T-cell (primary cell): Measurements from ENCODE around the gene ABHD17A. TPM values are rescaled to one million over a fixed set of nuclear protein-coding genes. Genes with fewer than 3 reads are reported as not detected.
A peak's percentile ranks its signal among the peaks of the same experiment; 100 is the strongest.

Experiments used
- ATAC-seq, 4 experiments: fragments of 200-7000 bp in 3 of 4; fragments of 150-1000 bp in 1 of 4; cut with Tn5 transposase; replicated peaks in 1 of 4; 1 replicate in 3 of 4; 2 replicates in 1 of 4; pipeline ENCODE4 v1.10.0; 2021; ENCODE audit warnings: moderate library complexity in 3 of 4, mild to moderate bottlenecking in 2 of 4, moderate number of reproducible peaks in 1 of 4
- CTCF ChIA-PET, 2 donors: fragments of 300-600 bp; sonication (Branson Sonifier 250); formaldehyde crosslinking; loops; one replicate each; lab custom pipeline; 2022; ENCODE audit warnings: antibody characterized with exemption in 2 of 2; lab: Charles Lee
- POLR2A ChIA-PET, 2 donors: fragments of 300-600 bp; sonication (Branson Sonifier 250); formaldehyde crosslinking; loops; one replicate each; lab custom pipeline; 2022; ENCODE audit warnings: antibody characterized with exemption in 2 of 2; lab: Charles Lee
- DNase-seq, 35 experiments: peaks; one replicate each; pipeline versions ENCODE4 v3.0.0 to v3.0.0-alpha.2; 2013 to 2023
- H3K27ac ChIP-seq: one replicate; pipeline ENCODE4 v1.5.1; 2013; ENCODE audit warnings: low read length
- H3K27me3 ChIP-seq, 2 experiments: replicated peaks in 1 of 2; 1 replicate in 1 of 2; 2 replicates in 1 of 2; pipeline versions ENCODE4 v1.6.1 to v1.7.0; 2013; ENCODE audit warnings: low read length in 1 of 2, mixed read lengths in 1 of 2; ENCODE audit not compliant: control insufficient read depth in 2 of 2, insufficient read depth in 2 of 2; ENCODE audit errors: extremely low read depth in 1 of 2
- H3K36me3 ChIP-seq, 2 donors: 1 replicate in 1 of 2; 2 replicates in 1 of 2; pipeline versions ENCODE4 v1.6.1 to v1.7.0; 2013; ENCODE audit warnings: low read length in 1 of 2; ENCODE audit not compliant: control insufficient read depth in 2 of 2, insufficient read depth in 1 of 2; ENCODE audit errors: extremely low read depth in 1 of 2
- H3K4me1 ChIP-seq, 2 experiments: 1 replicate in 1 of 2; 2 replicates in 1 of 2; pipeline versions ENCODE4 v1.6.1 to v1.7.0; 2013; ENCODE audit warnings: low read length in 2 of 2, mixed read lengths in 1 of 2; ENCODE audit not compliant: insufficient read depth in 2 of 2, control insufficient read depth in 1 of 2; ENCODE audit errors: extremely low read depth in 1 of 2
- H3K4me3 ChIP-seq, 2 donors: 1 replicate in 1 of 2; 2 replicates in 1 of 2; pipeline versions ENCODE4 v1.5.1 to v1.7.0; 2013; ENCODE audit warnings: mild to moderate bottlenecking in 2 of 2, low read length in 1 of 2, moderate library complexity in 1 of 2; ENCODE audit not compliant: control insufficient read depth in 1 of 2; ENCODE audit errors: extremely low read depth in 1 of 2
- H3K9me3 ChIP-seq: 2 replicates; pipeline ENCODE4 v1.7.0; 2013
- H3K27ac Mint-ChIP-seq, 2 donors: one replicate each; pipeline ENCODE4 v1.8.0; 2020 to 2021; ENCODE audit warnings: mild to moderate bottlenecking in 2 of 2, mixed read lengths in 2 of 2
- H3K27me3 Mint-ChIP-seq, 2 donors: one replicate each; pipeline ENCODE4 v1.8.0; 2021 to 2022; ENCODE audit warnings: mixed read lengths in 2 of 2
- H3K36me3 Mint-ChIP-seq: one replicate; pipeline ENCODE4 v1.8.0; 2021; ENCODE audit warnings: mixed read lengths
- H3K4me1 Mint-ChIP-seq, 3 donors: one replicate each; pipeline ENCODE4 v1.8.0; 2020 to 2022; ENCODE audit warnings: mixed read lengths in 3 of 3, mild to moderate bottlenecking in 1 of 3
- H3K4me3 Mint-ChIP-seq, 3 donors: one replicate each; pipeline ENCODE4 v1.8.0; 2020 to 2022; ENCODE audit warnings: mild to moderate bottlenecking in 3 of 3, mixed read lengths in 3 of 3, moderate library complexity in 3 of 3
- H3K9me3 Mint-ChIP-seq, 3 donors: one replicate each; pipeline ENCODE4 v1.8.0; 2020 to 2022; ENCODE audit warnings: mixed read lengths in 3 of 3
- WGBS: methylation state at CpG from one replicate; pipeline ENCODE4 v1.1.5; 2013; ENCODE audit warnings: missing lambda C conversion rate; ENCODE audit not compliant: insufficient coverage; 5-methylcytosine and 5-hydroxymethylcytosine counted together
- total RNA-seq, 35 experiments: library from RNA in 6 of 35; stranded (reverse) in 6 of 35; fragments of 120-200 nt in 1 of 35; gene quantifications; one replicate each; pipeline versions ENCODE4 v1.2.1 to v1.2.4 and lab custom pipeline; 2013 to 2026

Gene ABHD17A
- total RNA-seq, 5 donors from 2014 or later (not counting 1 experiment from before 2014, with no cell fraction given) = 136 to 185 (median 151) TPM

GRCh38 chr19:1902923-1903322 is 17.6 kb upstream of the ABHD17A start:
- Histone ChIP-seq H3K4me3 (no peak overlapping the region), H3K27me3 (no peaks in the 10 kb centered on the region), H3K9me3 (no peaks in the 10 kb centered on the region), H3K36me3 (no peaks in the 10 kb centered on the region), H3K27ac (no peak overlapping the region), H3K4me1 (peaks cover 6 to 39% of the 10 kb centered on the region in 2 experiments)
- ChIA-PET POLR2A (interaction anchor here in 1 of 2 donors (0.6 to 0.7 kb wide), 2 partner anchors 501 to 1705 kb away, joined by 4 to 10 read pairs; no protein-coding TSS in a partner anchor), CTCF (interaction anchor here in 1 of 2 donors (0.7 kb wide), 3 partner anchors 17 to 187 kb away, joined by 3 to 4 read pairs (median 4); no protein-coding TSS in a partner anchor)
- no peak for DNase-seq
- Mint-ChIP-seq H3K4me3 (no peak overlapping the region), H3K27ac (peak overlapping the region; percentile 23 to 58), H3K27me3 (no peaks in the 10 kb centered on the region), H3K9me3 (no peaks in the 10 kb centered on the region), H3K4me1 (peaks cover 20 to 33% (median 33%) of the 10 kb centered on the region in 3 donors), H3K36me3 (no peaks in the 10 kb centered on the region)
- no peak for ATAC-seq
- 90% methylated on average over 5 of the region's 6 CpGs for WGBS

- peaks cover 9 to 41% of the 10 kb centered on the region in 2 experiments for H3K4me1 ChIP-seq
- H3K9me3 Mint-ChIP-seq = no peaks in the 10 kb centered on the region
- H3K36me3 ChIP-seq = no peaks in the 10 kb centered on the region
- ATAC-seq (no peak), DNase-seq (peak in 1 of 35 experiments; percentile 42)
- peaks cover 29 to 39% (median 38%) of the 10 kb centered on the region in 3 donors for H3K4me1 Mint-ChIP-seq
- no peak overlapping the region for H3K4me3 Mint-ChIP-seq
- 97% methylated on average over 13 of the region's 16 CpGs for WGBS
- H3K27me3 Mint-ChIP-seq = no peaks in the 10 kb centered on the region
- H3K9me3 ChIP-seq = no peaks in the 10 kb centered on the region
- no peak overlapping the region for H3K4me3 ChIP-seq
- H3K27ac ChIP-seq = no peak overlapping the region
- H3K36me3 Mint-ChIP-seq = no peaks in the 10 kb centered on the region
- CTCF ChIA-PET = no interaction called here
- H3K27ac Mint-ChIP-seq = no peak overlapping the region
- no peaks in the 10 kb centered on the region for H3K27me3 ChIP-seq
- POLR2A ChIA-PET = interaction anchor here in 1 of 2 donors (0.7 kb wide), 1 partner anchor 16 kb away, joined by 5 read pairs; no protein-coding TSS in a partner anchor
Measured at GRCh38 chr19:1901940-1902404, 16.7 kb upstream of the ABHD17A start.

GRCh38 chr19:1896508-1896907 is 11.2 kb upstream of the ABHD17A start:
- CTCF ChIA-PET = interaction anchor here in 1 of 2 donors (0.6 to 0.7 kb wide), 2 partner anchors 15 to 33 kb away, joined by 4 read pairs; no protein-coding TSS in a partner anchor
- no peak for ATAC-seq
- H3K27me3 Mint-ChIP-seq = no peaks in the 10 kb centered on the region
- Histone ChIP-seq H3K9me3 (no peaks in the 10 kb centered on the region), H3K4me1 (peaks cover 17 to 48% of the 10 kb centered on the region in 2 experiments), H3K27me3 (no peaks in the 10 kb centered on the region), H3K36me3 (no peaks in the 10 kb centered on the region), H3K4me3 (no peak overlapping the region), H3K27ac (peak overlapping the region; percentile 79)
- H3K4me3 Mint-ChIP-seq = peak overlapping the region in 2 of 3 donors; percentile 80 to 86
- H3K9me3 Mint-ChIP-seq = no peaks in the 10 kb centered on the region
- H3K4me1 Mint-ChIP-seq = peaks cover 30 to 38% (median 32%) of the 10 kb centered on the region in 3 donors
- 62% methylated on average over 7 of the region's 13 CpGs for WGBS
- H3K36me3 Mint-ChIP-seq = no peaks in the 10 kb centered on the region
- no peak for DNase-seq
- peak overlapping the region; percentile 52 to 94 for H3K27ac Mint-ChIP-seq
- POLR2A ChIA-PET = interaction anchor here in 1 of 2 donors (0.7 kb wide), 1 partner anchor 727 kb away, joined by 3 read pairs; no protein-coding TSS in a partner anchor

GRCh38 chr19:1893791-1894190 is 8.5 kb upstream of the ABHD17A start:
- Histone ChIP-seq H3K36me3 (no peaks in the 10 kb centered on the region), H3K4me3 (no peak overlapping the region), H3K9me3 (no peaks in the 10 kb centered on the region), H3K27me3 (no peaks in the 10 kb centered on the region), H3K27ac (no peak overlapping the region), H3K4me1 (peaks cover 17 to 48% of the 10 kb centered on the region in 2 experiments)
- no peaks in the 10 kb centered on the region for H3K36me3 Mint-ChIP-seq
- POLR2A ChIA-PET = interaction anchor here in 1 of 2 donors (0.5 kb wide), 1 partner anchor 489 kb away, joined by 6 read pairs; no protein-coding TSS in a partner anchor
- WGBS = 96% methylated on average over 13 of the region's 17 CpGs
- no peaks in the 10 kb centered on the region for H3K27me3 Mint-ChIP-seq
- CTCF ChIA-PET = interaction anchor here in 1 of 2 donors (0.5 kb wide), 1 partner anchor 198 kb away, joined by 8 read pairs; no protein-coding TSS in a partner anchor
- H3K4me3 Mint-ChIP-seq = peak overlapping the region in 2 of 3 donors; percentile 34 to 86
- peaks cover 32 to 38% (median 37%) of the 10 kb centered on the region in 3 donors for H3K4me1 Mint-ChIP-seq
- H3K9me3 Mint-ChIP-seq = no peaks in the 10 kb centered on the region
- no peak overlapping the region for H3K27ac Mint-ChIP-seq
- DNase-seq (no peak), ATAC-seq (no peak)

GRCh38 chr19:1889907-1890306 is 4.6 kb upstream of the ABHD17A start:
- Mint-ChIP-seq H3K9me3 (no peaks in the 10 kb centered on the region), H3K27me3 (no peaks in the 10 kb centered on the region), H3K36me3 (no peaks in the 10 kb centered on the region), H3K4me1 (peaks cover 5 to 12% (median 11%) of the 10 kb centered on the region in 3 donors), H3K27ac (peak overlapping the region in 1 of 2 donors; percentile 0), H3K4me3 (no peak overlapping the region)
- Histone ChIP-seq H3K27me3 (no peaks in the 10 kb centered on the region), H3K36me3 (no peaks in the 10 kb centered on the region), H3K9me3 (no peaks in the 10 kb centered on the region), H3K4me3 (no peak overlapping the region), H3K4me1 (peaks cover 0 to 20% of the 10 kb centered on the region in 2 experiments), H3K27ac (no peak overlapping the region)
- no CpG with 5 or more reads among the region's 1 CpG for WGBS
- CTCF ChIA-PET = no interaction called here
- no peak for DNase-seq
- POLR2A ChIA-PET = no interaction called here
- no peak for ATAC-seq

- no peaks in the 10 kb centered on the region for H3K27me3 ChIP-seq
- Mint-ChIP-seq H3K36me3 (peaks cover 7% of the 10 kb centered on the region), H3K27ac (no peak overlapping the region), H3K4me3 (no peak overlapping the region), H3K9me3 (no peaks in the 10 kb centered on the region), H3K4me1 (peaks cover 9 to 21% (median 17%) of the 10 kb centered on the region in 3 donors), H3K27me3 (no peaks in the 10 kb centered on the region)
- ATAC-seq (no peak), DNase-seq (no peak)
- H3K9me3 ChIP-seq = no peaks in the 10 kb centered on the region
- 73% methylated on average over 1 of the region's 5 CpGs for WGBS
- ChIA-PET POLR2A (no interaction called here), CTCF (no interaction called here)
- H3K4me1 ChIP-seq = peaks cover 3 to 22% of the 10 kb centered on the region in 2 experiments
- H3K36me3 ChIP-seq = no peaks in the 10 kb centered on the region
- H3K4me3 ChIP-seq = no peak overlapping the region
- no peak overlapping the region for H3K27ac ChIP-seq
Measured at GRCh38 chr19:1888385-1888784, 3.1 kb upstream of the ABHD17A start.
